Keratinocyte (primary cell): ENCODE results near the gene MUTYH. TPM values are rescaled to one million over a fixed set of nuclear protein-coding genes. Genes with fewer than 3 reads are reported as not detected.
A peak's percentile ranks its signal among the peaks of the same experiment; 100 is the strongest.

Experiments
- DNase-seq: peaks from one replicate; pipeline ENCODE4 v3.0.0-alpha.2; 2011; ENCODE audit warnings: low read depth, missing footprints, low spot score
- FAIRE-seq: peaks from 2 replicates; lab custom pipeline; 2011; peaks lifted over from hg19 to GRCh38; lab: Jason Lieb, UNC
- H2AFZ ChIP-seq: 2 replicates; pipeline ENCODE4 v1.6.0; 2012; ENCODE audit warnings: low read length, control low read depth, inconsistent platforms; ENCODE audit not compliant: control insufficient read depth
- H3K27ac ChIP-seq: 2 replicates; pipeline ENCODE4 v1.5.1; 2011; ENCODE audit warnings: low read length; ENCODE audit not compliant: control insufficient read depth, insufficient read depth
- H3K27me3 ChIP-seq: 3 replicates; pipeline ENCODE4 v1.6.0; 2011; ENCODE audit warnings: low read length; ENCODE audit not compliant: control insufficient read depth, insufficient read depth; ENCODE audit errors: extremely low read depth
- H3K36me3 ChIP-seq, 2 experiments: 2 replicates in 1 of 2; 3 replicates in 1 of 2; pipeline ENCODE4 v1.5.1; 2011; ENCODE audit warnings: low read length in 2 of 2, mild to moderate bottlenecking in 1 of 2; ENCODE audit not compliant: control insufficient read depth in 2 of 2, insufficient read depth in 2 of 2; ENCODE audit errors: extremely low read depth in 1 of 2
- H3K4me1 ChIP-seq: 3 replicates; pipeline ENCODE4 v1.5.1; 2011; ENCODE audit warnings: low read length; ENCODE audit not compliant: control insufficient read depth, insufficient read depth; ENCODE audit errors: extremely low read depth
- H3K4me2 ChIP-seq: 3 replicates; pipeline ENCODE4 v1.6.0; 2011; ENCODE audit warnings: low read depth, low read length; ENCODE audit not compliant: control insufficient read depth, insufficient read depth; ENCODE audit errors: extremely low read depth
- H3K4me3 ChIP-seq, 3 experiments: fragments of 200-600 bp in 1 of 3; sonication (generic) in 1 of 3; 2 replicates in 2 of 3; 3 replicates in 1 of 3; pipeline ENCODE4 v1.5.1; 2011 to 2016; ENCODE audit warnings: low read length in 3 of 3, mild to moderate bottlenecking in 3 of 3, control low read depth in 2 of 3, inconsistent platforms in 1 of 3, low read depth in 1 of 3, mixed read lengths in 1 of 3, mixed run types in 1 of 3, moderate library complexity in 1 of 3; ENCODE audit not compliant: control insufficient read depth in 2 of 3, insufficient read depth in 2 of 3; ENCODE audit errors: extremely low read depth in 1 of 3
- H3K79me2 ChIP-seq: 2 replicates; pipeline ENCODE4 v1.6.0; 2012; ENCODE audit warnings: low read length; ENCODE audit not compliant: control insufficient read depth, insufficient read depth
- H3K9ac ChIP-seq: 3 replicates; pipeline ENCODE4 v1.6.0; 2011; ENCODE audit warnings: low read length; ENCODE audit not compliant: control insufficient read depth, insufficient read depth; ENCODE audit errors: extremely low read depth
- H3K9me1 ChIP-seq: 3 replicates; pipeline ENCODE4 v1.6.0; 2011; ENCODE audit warnings: low read length; ENCODE audit not compliant: control insufficient read depth, insufficient read depth; ENCODE audit errors: extremely low read depth
- H3K9me3 ChIP-seq: 2 replicates; pipeline ENCODE4 v1.5.1; 2012; ENCODE audit warnings: low read depth, low read length; ENCODE audit not compliant: control insufficient read depth
- H4K20me1 ChIP-seq: 3 replicates; pipeline ENCODE4 v1.6.0; 2011; ENCODE audit warnings: low read length; ENCODE audit not compliant: control insufficient read depth, insufficient read depth; ENCODE audit errors: extremely low read depth
- EZH2 ChIP-seq: IDR thresholded peaks from one replicate; pipeline ENCODE4 v1.6.1; 2012; ENCODE audit warnings: inconsistent platforms, mild to moderate bottlenecking, low read length, moderate library complexity
- dilution Hi-C: fragments of 300-500 bp; cut with MboI; formaldehyde crosslinking; loops from one replicate; pipeline ENCODE4 v1.7.0; 2020; ENCODE audit warnings: low sequenced_read_pairs; ENCODE audit not compliant: extremely low pct_ligation_motif_present
- polyA plus RNA-seq, 5 experiments: library from polyadenylated mRNA; depleted of rRNA in 3 of 5; stranded (reverse) in 3 of 5; stranded (forward) in 1 of 5; unstranded in 1 of 5; fragments of >200 nt; gene quantifications; 1 replicate in 1 of 5; 2 replicates in 3 of 5; 3 replicates in 1 of 5; pipeline versions ENCODE4 v1.2.1 to v1.2.3, GENCODE V29; 2011 to 2012; ENCODE audit warnings: missing spikeins in 2 of 5, low read depth in 1 of 5, low replicate concordance in 1 of 5
- TF ChIP-seq, protein P1 (sequence below), 3 experiments: IDR thresholded peaks in 1 of 3; conservative IDR thresholded peaks in 1 of 3; optimal IDR thresholded peaks in 1 of 3; 2 replicates in 2 of 3; 3 replicates in 1 of 3; pipeline versions ENCODE3 to v1.5.1; 2011; ENCODE audit warnings: low read length in 3 of 3, mild to moderate bottlenecking in 3 of 3, moderate library complexity in 2 of 3, control low read depth in 1 of 3, inconsistent platforms in 1 of 3; ENCODE audit not compliant: insufficient read depth in 2 of 3; ENCODE audit errors: extremely low read depth in 1 of 3

MUTYH gene
- polyA plus RNA-seq, 1 donor (not counting 4 experiments of a cell fraction or from before 2014, with no cell fraction given), result 10.0 TPM

DNA sequence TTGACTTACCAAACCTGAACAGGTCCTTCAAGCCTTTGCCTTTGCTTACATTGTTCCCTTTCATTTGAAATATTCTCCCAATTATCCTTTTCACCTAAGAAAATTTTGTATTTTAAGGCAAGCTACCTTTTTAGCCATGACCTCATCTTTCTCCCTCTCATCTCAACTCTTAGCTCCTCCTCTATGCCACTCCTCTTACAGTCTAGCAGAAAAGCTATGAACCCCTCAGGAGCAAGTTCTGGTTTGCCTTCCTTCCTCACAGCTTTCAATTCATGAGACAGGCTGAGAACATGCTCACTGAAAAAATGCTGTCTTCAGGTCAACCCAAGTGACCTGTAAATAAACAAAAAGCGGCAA is 8.3 kb upstream of the MUTYH start:
- DNase-seq (no peak), FAIRE-seq (no peak)
- H3K4me3 ChIP-seq, result no peak overlapping the region
- dilution Hi-C loops, result no loop called here
- H3K4me1 ChIP-seq, result peaks cover 22% of the 10 kb centered on the region
- no peaks in the 10 kb centered on the region for H3K9me1 ChIP-seq
- H3K4me2 ChIP-seq, result peak overlapping the region; percentile 42
- no peaks in the 10 kb centered on the region for H4K20me1 ChIP-seq
- TF ChIP-seq, protein P1, sequence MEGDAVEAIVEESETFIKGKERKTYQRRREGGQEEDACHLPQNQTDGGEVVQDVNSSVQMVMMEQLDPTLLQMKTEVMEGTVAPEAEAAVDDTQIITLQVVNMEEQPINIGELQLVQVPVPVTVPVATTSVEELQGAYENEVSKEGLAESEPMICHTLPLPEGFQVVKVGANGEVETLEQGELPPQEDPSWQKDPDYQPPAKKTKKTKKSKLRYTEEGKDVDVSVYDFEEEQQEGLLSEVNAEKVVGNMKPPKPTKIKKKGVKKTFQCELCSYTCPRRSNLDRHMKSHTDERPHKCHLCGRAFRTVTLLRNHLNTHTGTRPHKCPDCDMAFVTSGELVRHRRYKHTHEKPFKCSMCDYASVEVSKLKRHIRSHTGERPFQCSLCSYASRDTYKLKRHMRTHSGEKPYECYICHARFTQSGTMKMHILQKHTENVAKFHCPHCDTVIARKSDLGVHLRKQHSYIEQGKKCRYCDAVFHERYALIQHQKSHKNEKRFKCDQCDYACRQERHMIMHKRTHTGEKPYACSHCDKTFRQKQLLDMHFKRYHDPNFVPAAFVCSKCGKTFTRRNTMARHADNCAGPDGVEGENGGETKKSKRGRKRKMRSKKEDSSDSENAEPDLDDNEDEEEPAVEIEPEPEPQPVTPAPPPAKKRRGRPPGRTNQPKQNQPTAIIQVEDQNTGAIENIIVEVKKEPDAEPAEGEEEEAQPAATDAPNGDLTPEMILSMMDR (optimal IDR thresholded peaks at IDR 0.05 in 1 of 3, IDR thresholded peaks at IDR 0.05 in 1 of 3, conservative IDR thresholded peaks at IDR 0.05 in 1 of 3; ENCODE audit: extremely low read depth in 1 of 3, insufficient read depth in 2 of 3, low read length in 3 of 3), result no peak
- TF ChIP-seq EZH2, result no peak
- H2AFZ ChIP-seq, result no peak overlapping the region
- H3K9me3 ChIP-seq, result no peaks in the 10 kb centered on the region
- no peak overlapping the region for H3K9ac ChIP-seq
- no peaks in the 10 kb centered on the region for H3K27me3 ChIP-seq
- H3K36me3 ChIP-seq, result peaks cover 10 to 12% of the 10 kb centered on the region in 2 experiments
- H3K27ac ChIP-seq, result peak overlapping the region; percentile 7
- H3K79me2 ChIP-seq, result no peaks in the 10 kb centered on the region

DNA sequence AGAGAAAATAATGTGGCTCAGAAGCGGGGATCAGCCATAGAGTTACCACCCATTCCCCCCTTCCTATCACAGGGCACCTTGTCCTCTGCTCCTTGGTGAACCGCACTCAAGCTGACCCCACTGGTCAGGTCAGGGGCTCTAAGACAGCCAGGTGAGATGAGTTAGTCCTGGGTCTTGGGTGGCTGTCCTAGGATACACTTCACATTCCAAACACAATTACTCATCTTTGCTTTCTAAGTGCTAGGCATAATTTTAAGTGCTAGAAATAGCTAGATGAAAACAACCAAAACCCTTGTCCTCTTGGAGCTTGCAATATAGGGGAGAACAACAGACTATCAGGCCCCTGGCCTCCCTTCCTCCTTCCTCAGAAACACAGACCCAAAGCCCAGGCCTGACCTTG is 7.8 kb upstream of the MUTYH start:
- H3K4me1 ChIP-seq, result peaks cover 22% of the 10 kb centered on the region
- DNase-seq (no peak), FAIRE-seq (peak; percentile 58)
- no peak overlapping the region for H3K4me3 ChIP-seq
- TF ChIP-seq EZH2, result no peak
- TF ChIP-seq, protein P1 (optimal IDR thresholded peaks at IDR 0.05 in 1 of 3, IDR thresholded peaks at IDR 0.05 in 1 of 3, conservative IDR thresholded peaks at IDR 0.05 in 1 of 3; ENCODE audit: extremely low read depth in 1 of 3, insufficient read depth in 2 of 3, low read length in 3 of 3), result no peak
- H3K27ac ChIP-seq, result peak overlapping the region; percentile 7
- no peaks in the 10 kb centered on the region for H3K79me2 ChIP-seq
- H2AFZ ChIP-seq, result no peak overlapping the region
- H3K36me3 ChIP-seq, result peaks cover 16 to 18% of the 10 kb centered on the region in 2 experiments
- H3K27me3 ChIP-seq, result no peaks in the 10 kb centered on the region
- H3K9me1 ChIP-seq, result no peaks in the 10 kb centered on the region
- no peaks in the 10 kb centered on the region for H3K9me3 ChIP-seq
- peak overlapping the region; percentile 42 for H3K4me2 ChIP-seq
- dilution Hi-C loops, result no loop called here
- H3K9ac ChIP-seq, result no peak overlapping the region
- no peaks in the 10 kb centered on the region for H4K20me1 ChIP-seq
